ENCODE results near the gene VASH1. TPM values are rescaled to one million over a fixed set of nuclear protein-coding genes. Genes with fewer than 3 reads are reported as not detected.

VASH1 gene
- total RNA-seq: 0.16 TPM in 1 of 2 replicates, not detected in the other

DNA sequence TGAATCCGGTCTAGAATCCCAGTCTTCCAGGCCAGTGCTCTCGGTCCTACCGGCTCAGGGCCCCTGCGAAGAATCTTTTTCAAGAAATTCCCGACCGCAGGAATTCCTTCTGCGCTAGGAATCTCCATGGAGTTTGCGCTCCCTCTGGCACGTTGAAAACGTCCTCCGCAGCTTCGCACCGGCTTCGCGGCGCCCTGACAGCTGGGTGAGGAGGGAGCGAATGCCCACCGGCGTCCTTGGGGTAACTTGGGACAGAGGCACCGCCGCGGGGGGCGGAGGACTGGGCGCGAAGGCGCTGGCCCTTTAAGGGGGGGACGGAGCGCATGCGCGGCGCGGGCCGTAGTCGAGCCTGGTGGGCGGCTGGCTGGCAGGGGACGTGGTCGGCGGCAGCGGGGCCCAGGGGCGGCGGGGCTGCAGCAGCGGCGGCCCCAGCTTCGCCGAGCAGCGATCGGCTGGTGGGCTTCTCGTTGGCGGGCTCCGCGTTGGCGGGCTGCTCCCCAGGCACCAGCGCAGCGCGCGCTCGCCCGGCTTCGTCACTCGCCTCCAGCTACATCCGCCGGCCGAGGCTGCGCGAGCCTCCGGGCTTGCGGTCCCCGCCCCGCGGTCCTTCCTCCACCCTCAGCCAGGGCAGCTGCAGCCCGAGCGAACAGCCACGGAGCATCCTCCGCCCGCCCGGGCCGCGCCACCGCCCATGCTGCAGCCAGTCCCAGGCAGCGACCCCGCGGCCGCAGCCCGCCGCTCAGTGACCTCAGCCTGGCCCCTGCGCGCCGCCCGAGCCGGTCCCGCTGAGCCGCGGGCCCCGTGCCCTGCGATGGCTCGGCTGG, at the start of gene VASH1:
TSS of gene VASH1 (plus strand) at position 333 of the 824 bp plus-strand sequence. CDS start 1,354 bp downstream, outside the sequence.

DNA sequence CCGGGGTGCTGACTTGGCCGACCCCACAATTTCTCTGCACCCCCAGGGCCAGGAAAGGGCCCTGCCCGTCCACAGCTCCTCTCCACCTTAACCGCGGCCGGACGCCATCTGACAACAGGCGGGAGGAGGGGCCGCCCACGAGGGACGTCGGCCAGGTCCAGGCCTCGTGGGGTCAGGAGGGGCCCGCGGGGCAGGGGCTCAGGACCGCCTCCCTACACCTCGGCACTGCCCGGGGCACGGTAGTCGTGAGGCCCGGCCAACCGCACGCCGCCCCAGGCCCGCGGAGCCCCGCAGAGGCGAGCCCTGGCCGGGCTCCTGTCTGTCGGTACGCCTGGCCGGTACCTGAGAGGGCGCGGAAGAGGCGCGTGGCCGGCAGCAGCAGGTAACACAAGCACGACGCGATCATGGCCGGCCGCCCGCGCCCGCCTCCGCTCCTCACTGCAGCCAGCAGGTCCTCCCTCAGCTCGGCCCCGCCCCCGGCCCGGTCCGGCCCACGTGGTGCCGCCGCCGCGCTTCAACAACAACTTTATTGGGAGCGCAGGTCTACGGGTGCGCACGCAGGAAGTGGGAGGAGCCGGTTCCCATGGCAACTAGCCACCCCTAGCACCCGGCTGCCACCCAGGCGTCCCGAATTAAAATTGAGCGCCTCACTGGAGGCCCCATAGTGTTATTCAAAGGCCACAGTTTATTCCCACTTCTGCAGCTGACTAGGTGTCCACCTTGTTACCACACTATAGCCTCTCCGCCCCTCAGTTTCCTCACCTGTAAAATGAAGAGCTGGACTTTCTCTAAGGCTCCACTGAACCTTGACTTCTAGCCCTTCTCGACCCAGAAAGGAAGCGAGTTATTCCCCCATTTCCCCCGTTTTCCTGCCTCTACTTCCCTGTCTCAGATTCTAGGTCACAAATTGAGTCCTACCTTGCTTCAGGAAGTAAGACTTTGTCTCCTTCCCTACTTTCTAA, 51.4 kb downstream of the VASH1 start, which contains the start of gene ANGEL1:
TSS of gene ANGEL1 (minus strand) at position 461 of the 962 bp plus-strand sequence. CDS start at position 406, 55 bp downstream.

DNA sequence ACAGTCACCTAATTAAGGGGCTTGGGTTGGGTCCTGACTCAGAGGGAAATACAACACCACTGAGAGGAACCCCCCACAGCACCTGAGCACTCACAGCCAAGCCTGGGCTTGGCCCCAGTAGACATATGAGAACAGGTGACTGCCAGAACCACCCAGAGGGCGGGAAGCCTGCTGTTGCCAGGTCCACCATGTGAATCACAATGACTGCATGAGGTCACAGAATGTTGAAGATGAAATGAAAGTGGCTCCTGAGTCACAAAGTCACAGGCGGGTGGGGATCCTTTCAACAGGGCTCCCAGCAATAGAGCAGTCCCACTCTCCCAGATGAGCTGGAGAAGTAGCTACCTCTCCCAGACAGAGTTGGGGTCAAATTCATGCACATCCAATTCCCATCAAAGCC, 64.9 kb downstream of the VASH1 start, which contains the start of gene LRRC74A:
TSS of gene LRRC74A (plus strand) at position 287 of the 400 bp plus-strand sequence. CDS start 290 bp downstream, outside the sequence.

Other genes with a start within 250 kb of the VASH1 start
- gene ANGEL1, start 51.4 kb downstream of the VASH1 start, total RNA-seq: 8.4 and 13.0 TPM in 2 replicates
- gene LRRC74A, start 64.9 kb downstream of the VASH1 start, total RNA-seq: not detected in 2 replicates

Data from hair follicular keratinocyte (primary cell).